Measurements from ENCODE around the gene CEACAM21.

The CEACAM21 gene

DNA sequence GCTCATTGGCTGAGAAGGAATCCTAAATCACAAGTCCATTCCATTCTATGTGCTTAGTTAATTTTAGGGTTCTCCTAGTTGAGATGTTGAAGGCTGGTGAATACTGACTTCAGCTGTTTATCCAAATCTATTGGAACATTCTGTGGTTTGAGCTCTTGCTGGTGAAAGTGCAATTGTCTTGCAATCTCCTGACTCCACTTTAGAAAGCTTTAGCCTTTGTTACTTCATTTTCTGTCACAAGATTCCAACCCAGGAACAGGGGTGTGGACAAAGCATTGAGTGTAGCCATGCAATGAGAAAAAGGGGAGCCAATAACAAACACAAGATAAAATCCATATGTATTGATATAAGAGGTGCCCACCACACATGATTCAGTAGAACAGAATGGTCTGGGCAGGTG lies 15.0 kb downstream of the CEACAM21 start:
- no peak overlapping the region for H3K27ac ChIP-seq
- TF ChIP-seq, protein P1, sequence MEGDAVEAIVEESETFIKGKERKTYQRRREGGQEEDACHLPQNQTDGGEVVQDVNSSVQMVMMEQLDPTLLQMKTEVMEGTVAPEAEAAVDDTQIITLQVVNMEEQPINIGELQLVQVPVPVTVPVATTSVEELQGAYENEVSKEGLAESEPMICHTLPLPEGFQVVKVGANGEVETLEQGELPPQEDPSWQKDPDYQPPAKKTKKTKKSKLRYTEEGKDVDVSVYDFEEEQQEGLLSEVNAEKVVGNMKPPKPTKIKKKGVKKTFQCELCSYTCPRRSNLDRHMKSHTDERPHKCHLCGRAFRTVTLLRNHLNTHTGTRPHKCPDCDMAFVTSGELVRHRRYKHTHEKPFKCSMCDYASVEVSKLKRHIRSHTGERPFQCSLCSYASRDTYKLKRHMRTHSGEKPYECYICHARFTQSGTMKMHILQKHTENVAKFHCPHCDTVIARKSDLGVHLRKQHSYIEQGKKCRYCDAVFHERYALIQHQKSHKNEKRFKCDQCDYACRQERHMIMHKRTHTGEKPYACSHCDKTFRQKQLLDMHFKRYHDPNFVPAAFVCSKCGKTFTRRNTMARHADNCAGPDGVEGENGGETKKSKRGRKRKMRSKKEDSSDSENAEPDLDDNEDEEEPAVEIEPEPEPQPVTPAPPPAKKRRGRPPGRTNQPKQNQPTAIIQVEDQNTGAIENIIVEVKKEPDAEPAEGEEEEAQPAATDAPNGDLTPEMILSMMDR (IDR thresholded peaks at IDR 0.05), result no peak
- no peak for TF ChIP-seq ZFX (IDR thresholded peaks at IDR 0.05; ENCODE audit: borderline replicate concordance)

DNA sequence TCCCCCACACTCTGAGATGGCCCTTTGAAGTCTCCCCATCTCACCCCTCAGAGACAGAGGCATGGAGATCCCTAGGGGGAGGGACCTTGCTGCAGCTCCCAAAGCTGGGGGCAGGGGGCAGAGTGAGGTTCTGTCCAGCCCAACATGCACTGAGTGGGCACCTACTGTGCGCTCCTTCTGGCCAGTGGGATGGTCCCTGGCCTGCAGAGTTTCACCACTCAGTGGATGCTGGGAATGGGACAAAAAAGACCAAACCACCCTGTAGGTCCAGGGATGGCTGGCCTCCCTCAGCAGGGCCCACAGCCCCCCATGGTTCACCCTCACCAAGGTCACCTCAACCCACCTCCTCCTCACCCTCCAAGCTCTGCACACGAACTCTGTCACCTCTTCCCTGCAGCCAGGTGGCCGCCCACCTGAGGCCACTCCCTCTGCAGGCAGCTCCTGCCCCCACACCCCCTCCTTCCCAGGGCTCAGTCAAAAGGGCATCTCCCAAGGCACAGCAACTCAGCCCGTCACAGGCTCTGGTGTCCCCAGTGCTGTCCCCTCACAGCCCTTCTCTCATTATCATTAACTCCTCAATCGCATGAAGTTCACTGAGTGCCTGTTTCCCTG lies 16.1 kb downstream of the CEACAM21 start:
- no peak overlapping the region for H3K27ac ChIP-seq
- no peak for TF ChIP-seq ZFX (IDR thresholded peaks at IDR 0.05; ENCODE audit: borderline replicate concordance)
- TF ChIP-seq, protein P1 (IDR thresholded peaks at IDR 0.05), result no peak

DNA sequence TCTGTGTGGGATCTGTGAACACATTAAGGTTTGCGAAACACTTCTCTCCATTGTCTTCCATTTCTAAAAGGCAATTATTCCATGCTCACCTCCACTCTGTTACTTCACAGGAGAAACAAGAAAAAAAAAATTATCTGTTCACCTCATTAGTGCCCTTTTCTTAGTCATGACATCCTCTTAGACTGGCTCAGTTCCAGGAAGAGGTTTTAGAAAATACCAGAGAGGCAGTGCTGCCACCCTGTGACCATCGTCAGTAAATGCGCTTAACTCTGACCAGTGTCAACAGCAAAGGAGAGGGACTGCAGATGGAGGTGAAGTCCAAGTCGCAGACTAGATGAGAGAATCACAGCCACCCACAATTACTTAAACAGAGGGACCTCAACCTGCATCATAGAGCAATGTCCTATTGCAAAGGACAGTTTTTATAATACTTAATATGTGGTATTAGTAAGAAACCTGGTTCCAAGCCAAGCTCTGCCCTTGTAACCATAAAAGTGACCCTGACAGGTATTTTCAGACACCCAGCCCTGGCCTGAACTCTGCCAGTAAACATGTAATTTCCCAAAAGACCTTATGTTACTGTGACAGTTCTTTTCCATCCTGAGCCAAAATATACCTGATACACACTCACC lies 19.4 kb downstream of the CEACAM21 start:
- no peak for TF ChIP-seq ZFX (IDR thresholded peaks at IDR 0.05; ENCODE audit: borderline replicate concordance)
- TF ChIP-seq, protein P1 (IDR thresholded peaks at IDR 0.05), result peak; percentile 84
- no peak overlapping the region for H3K27ac ChIP-seq

DNA sequence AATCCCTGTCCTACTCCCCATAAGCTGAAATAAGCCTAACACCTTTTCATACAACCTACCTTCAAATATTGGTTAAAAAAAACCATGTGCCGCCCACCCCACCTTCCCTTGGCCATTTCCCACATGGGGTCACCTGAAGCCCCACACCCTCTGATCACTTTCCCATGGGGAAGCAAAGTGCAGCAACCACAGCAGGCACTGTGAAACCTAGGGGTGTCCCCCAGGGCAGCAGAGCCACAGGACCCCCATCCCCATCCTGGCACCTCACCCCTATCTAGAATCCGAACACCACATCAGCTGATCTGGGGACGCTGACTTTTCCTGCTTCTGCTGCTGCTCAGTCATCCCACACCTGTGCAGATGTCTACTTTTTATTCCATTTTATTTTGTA lies 19.9 kb downstream of the CEACAM21 start:
- H3K27ac ChIP-seq, result no peak overlapping the region
- TF ChIP-seq ZFX (IDR thresholded peaks at IDR 0.05; ENCODE audit: borderline replicate concordance), result no peak
- TF ChIP-seq, protein P1 (IDR thresholded peaks at IDR 0.05), result no peak

DNA sequence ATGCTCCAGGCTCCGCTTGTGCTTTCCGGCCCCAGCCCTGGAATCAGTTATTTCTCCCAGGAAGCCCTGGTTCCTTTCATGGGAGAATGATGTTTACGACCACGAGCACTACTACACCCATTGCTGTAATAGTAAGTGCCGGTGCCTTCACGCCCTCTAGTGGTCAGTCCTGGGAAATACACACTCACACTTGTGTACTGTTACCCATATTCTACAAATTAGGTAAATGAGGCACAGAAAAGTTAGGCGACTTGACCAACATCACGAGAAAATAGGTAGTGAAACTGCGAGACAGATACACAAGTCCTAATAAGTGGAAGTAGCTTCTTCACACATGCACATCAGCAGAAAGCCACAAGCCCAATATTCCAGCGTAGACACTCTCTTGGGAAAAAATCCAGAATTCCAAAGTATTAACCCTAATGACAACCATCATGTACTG lies 21.7 kb downstream of the CEACAM21 start:
- H3K27ac ChIP-seq, result no peak overlapping the region
- TF ChIP-seq, protein P1 (IDR thresholded peaks at IDR 0.05), result peak; percentile 97
- TF ChIP-seq ZFX (IDR thresholded peaks at IDR 0.05; ENCODE audit: borderline replicate concordance), result no peak

DNA sequence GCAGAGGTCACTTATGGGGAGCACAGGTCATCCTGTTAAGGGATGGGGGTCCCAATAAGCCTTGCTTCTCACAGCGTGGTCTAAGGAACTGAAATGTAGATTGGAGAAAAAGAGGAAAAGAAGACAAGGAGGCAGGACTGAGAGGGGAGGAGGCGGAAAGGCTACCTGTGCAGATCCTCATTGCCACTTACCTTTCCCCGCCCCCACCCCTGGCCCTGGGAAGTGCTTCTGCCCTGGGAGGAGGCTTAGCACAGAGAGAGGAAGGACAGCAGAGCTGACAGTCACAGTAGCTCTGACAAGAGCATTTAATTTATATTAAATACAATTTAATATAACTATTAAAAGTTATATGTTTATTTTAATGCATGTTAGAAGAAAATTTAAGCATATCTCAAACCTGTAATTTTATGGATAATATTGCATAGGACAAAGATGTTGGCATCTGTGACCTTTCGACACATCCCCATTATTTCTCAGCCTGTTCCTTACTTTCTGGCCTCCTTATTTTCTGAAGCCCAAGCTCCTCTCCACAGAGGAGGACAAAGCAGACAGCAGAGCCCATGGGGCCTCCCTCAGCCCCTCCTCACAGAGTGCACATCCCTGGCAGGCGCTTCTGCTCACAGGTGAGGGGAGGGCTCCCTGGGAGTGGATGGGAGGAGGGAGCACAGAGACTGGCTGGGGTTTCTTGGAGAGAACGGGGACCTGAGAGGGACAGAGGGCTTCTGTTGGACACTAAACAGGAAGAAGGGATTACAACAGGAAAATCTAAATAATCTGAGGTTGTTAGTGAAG lies 23.4 kb downstream of the CEACAM21 start:
- no peak overlapping the region for H3K27ac ChIP-seq
- TF ChIP-seq, protein P1 (IDR thresholded peaks at IDR 0.05), result no peak
- TF ChIP-seq ZFX (IDR thresholded peaks at IDR 0.05; ENCODE audit: borderline replicate concordance), result no peak

DNA sequence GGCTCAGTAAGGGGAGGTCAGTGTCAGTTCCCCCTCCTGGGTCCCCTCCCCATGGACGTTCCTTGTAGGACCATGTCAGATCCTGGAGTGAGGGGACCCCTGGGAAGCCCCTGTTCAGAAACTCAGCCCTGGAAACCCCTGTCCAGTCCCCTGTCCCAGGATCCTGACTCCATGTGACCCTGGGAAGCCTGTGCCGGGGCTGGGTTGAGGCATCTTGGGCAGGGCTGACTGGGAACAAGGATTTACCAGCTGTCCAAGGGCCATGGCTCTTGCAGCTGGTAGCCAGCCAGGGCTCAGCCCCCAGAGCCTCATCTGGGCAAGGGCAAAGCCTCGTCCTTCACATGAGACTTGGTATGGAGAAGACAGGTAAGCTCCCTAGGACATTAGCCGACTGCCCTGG lies 25.8 kb downstream of the CEACAM21 start:
- H3K27ac ChIP-seq, result no peak overlapping the region
- no peak for TF ChIP-seq ZFX (IDR thresholded peaks at IDR 0.05; ENCODE audit: borderline replicate concordance)
